Keratinocyte (primary cell): ENCODE results near the gene RTN1.

Experiments used
- CTCF ChIP-seq, 3 experiments: IDR thresholded peaks in 1 of 3; conservative IDR thresholded peaks in 1 of 3; optimal IDR thresholded peaks in 1 of 3; 2 replicates in 2 of 3; 3 replicates in 1 of 3; pipeline versions ENCODE3 to v1.5.1; 2011; ENCODE audit warnings: low read length in 3 of 3, mild to moderate bottlenecking in 3 of 3, moderate library complexity in 2 of 3, control low read depth in 1 of 3, inconsistent platforms in 1 of 3; ENCODE audit not compliant: insufficient read depth in 2 of 3; ENCODE audit errors: extremely low read depth in 1 of 3
- EZH2 ChIP-seq: IDR thresholded peaks from one replicate; pipeline ENCODE4 v1.6.1; 2012; ENCODE audit warnings: inconsistent platforms, mild to moderate bottlenecking, low read length, moderate library complexity

GRCh38 chr14:59547310-59547709 is 323.3 kb downstream of the RTN1 start:
- TF ChIP-seq CTCF (optimal IDR thresholded peaks at IDR 0.05 in 1 of 3, IDR thresholded peaks at IDR 0.05 in 1 of 3, conservative IDR thresholded peaks at IDR 0.05 in 1 of 3; ENCODE audit: extremely low read depth in 1 of 3, insufficient read depth in 2 of 3, low read length in 3 of 3) = no peak
- TF ChIP-seq EZH2 = no peak
